Spleen (tissue), 11 donors: Measurements from ENCODE around the gene SULT2B1. TPM values are rescaled to one million over a fixed set of nuclear protein-coding genes. Genes with fewer than 3 reads are reported as not detected.

ENCODE experiments used
- DNase-seq: peaks from one replicate; pipeline ENCODE4 v3.0.0-alpha.2; 2020
- H3K27ac ChIP-seq, 8 donors: fragments of 200-600 bp; sonication (generic) in 7 of 8; 1 replicate in 4 of 8; 2 replicates in 4 of 8; pipeline versions ENCODE4 v1.5.0 to v1.8.0; 2016 to 2021; ENCODE audit warnings: inconsistent platforms in 4 of 8, mild to moderate bottlenecking in 4 of 8, moderate library complexity in 1 of 8
- H3K27me3 ChIP-seq, 7 donors: fragments of 200-600 bp; sonication (generic) in 6 of 7; replicated peaks in 1 of 7; 1 replicate in 4 of 7; 2 replicates in 3 of 7; pipeline versions ENCODE4 v1.5.0 to v1.8.0; 2016 to 2021; ENCODE audit warnings: inconsistent platforms in 3 of 7, mild to moderate bottlenecking in 1 of 7
- H3K36me3 ChIP-seq, 6 donors: fragments of 200-600 bp; sonication (generic) in 5 of 6; 1 replicate in 4 of 6; 2 replicates in 2 of 6; pipeline versions ENCODE4 v1.5.0 to v1.8.0; 2016 to 2021; ENCODE audit warnings: inconsistent platforms in 2 of 6
- H3K4me1 ChIP-seq, 6 donors: fragments of 200-600 bp; sonication (generic) in 5 of 6; 1 replicate in 3 of 6; 2 replicates in 3 of 6; pipeline versions ENCODE4 v1.5.0 to v1.8.0; 2016 to 2021; ENCODE audit warnings: inconsistent platforms in 3 of 6
- H3K4me3 ChIP-seq, 8 donors: fragments of 200-600 bp; sonication (generic) in 7 of 8; 1 replicate in 4 of 8; 2 replicates in 4 of 8; pipeline versions ENCODE4 v1.5.0 to v1.8.0; 2016 to 2021; ENCODE audit warnings: inconsistent platforms in 4 of 8, mild to moderate bottlenecking in 4 of 8, moderate library complexity in 2 of 8
- H3K9me3 ChIP-seq, 8 donors: fragments of 200-600 bp; sonication (generic) in 7 of 8; 1 replicate in 4 of 8; 2 replicates in 4 of 8; pipeline versions ENCODE4 v1.5.0 to v1.8.0; 2016 to 2021; ENCODE audit warnings: inconsistent platforms in 4 of 8
- CTCF ChIP-seq, 11 experiments: fragments of 200-600 bp in 7 of 11; fragments of 450-650 bp in 4 of 11; sonication (generic) in 4 of 11; IDR thresholded peaks in 8 of 11; conservative IDR thresholded peaks in 3 of 11; 1 replicate in 7 of 11; 2 replicates in 4 of 11; pipeline versions ENCODE4 v1.4.0 to v1.8.0; 2016 to 2021; ENCODE audit warnings: antibody characterized with exemption in 11 of 11, inconsistent platforms in 4 of 11, mild to moderate bottlenecking in 1 of 11
- POLR2A ChIP-seq, 3 donors: fragments of 450-650 bp; IDR thresholded peaks; one replicate each; pipeline ENCODE4 v1.5.1; 2017; ENCODE audit warnings: antibody characterized with exemption in 3 of 3, mild to moderate bottlenecking in 1 of 3
- POLR2AphosphoS5 ChIP-seq, 3 donors: sonication (generic); formaldehyde crosslinking; IDR thresholded peaks; one replicate each; pipeline ENCODE4 v1.5.1; 2017; ENCODE audit warnings: antibody characterized with exemption in 3 of 3
- WGBS, 5 donors: extraction: QIAGEN DNeasy Blood & Tissue Kit in 3 of 5; methylation state at CpG; one replicate each; pipeline versions ENCODE4 v1.1.5 to v1.1.7; 2013 to 2018; 5-methylcytosine and 5-hydroxymethylcytosine counted together
- intact Hi-C: fragments of 100-400 bp; cut with DNase I; formaldehyde crosslinking; loops from one replicate; pipeline ENCODE4 v1.15.0; 2023; ENCODE audit warnings: low total_unique reads
- polyA plus RNA-seq, 3 donors: library from polyadenylated mRNA; stranded (reverse); fragments of 200-250 nt; gene quantifications; one replicate each; pipeline ENCODE4 v1.2.1, GENCODE V29; 2013
- total RNA-seq, 7 donors: library from RNA; depleted of rRNA in 3 of 7; stranded (reverse); fragments of >200 nt in 3 of 7; fragmentation: NEBNext Ultra II Directional in 4 of 7; extraction: Animal tissue kit (Norgen Biotek cat#: 25700) in 4 of 7; gene quantifications; one replicate each; pipeline versions ENCODE4 v1.1.0 to v1.2.1, GENCODE V29; 2016 to 2021
- donor health status: healthy with polysubstance abuse.
- donor health status: DM: no; HTN: no; CAD: no; lungs with moderate emphysema.
- donor health status: DM: no; HTN: no; CAD: no.
- donor health status: Bipolar disorder and iron deficiency.
- donor health status: healthy.
- donor health status: DM: no; HTN: no; CAD: no.
- donor health status: DM: yes; HTN: yes; CAD: no.

SULT2B1 gene
- total and polyA plus RNA-seq, 10 donors = 0.12 to 0.58 TPM; not detected in 8

- Histone ChIP-seq H3K36me3 (no peaks in the 10 kb centered on the region), H3K27me3 (peaks cover 0 to 38% (median 6%) of the 10 kb centered on the region in 7 donors), H3K27ac (no peak overlapping the region), H3K9me3 (no peaks in the 10 kb centered on the region), H3K4me1 (no peaks in the 10 kb centered on the region), H3K4me3 (no peak overlapping the region)
- WGBS, 5 donors = 11 to 52% (median 33%) methylated on average over 9 to 19 of the region's 19 CpGs
- no peak for TF ChIP-seq POLR2A (IDR thresholded peaks at IDR 0.05)
- TF ChIP-seq CTCF (IDR thresholded peaks at IDR 0.05 in 8 of 11, conservative IDR thresholded peaks at IDR 0.05 in 3 of 11) = no peak
- TF ChIP-seq POLR2AphosphoS5 (IDR thresholded peaks at IDR 0.05) = peak in 2 of 3 donors; percentile 27 to 55
- intact Hi-C loops = no loop called here
- no peak for DNase-seq
These were observed 16.4 kb downstream of the SULT2B1 start for GRCh38 chr19:48568345-48568886.

GRCh38 chr19:48569814-48570213, 17.8 kb downstream of the SULT2B1 start:
- H3K27me3 ChIP-seq = peaks cover 0 to 38% (median 6%) of the 10 kb centered on the region in 7 donors
- no peak for TF ChIP-seq CTCF (IDR thresholded peaks at IDR 0.05 in 8 of 11, conservative IDR thresholded peaks at IDR 0.05 in 3 of 11)
- TF ChIP-seq POLR2AphosphoS5 (IDR thresholded peaks at IDR 0.05) = no peak
- no peak for TF ChIP-seq POLR2A (IDR thresholded peaks at IDR 0.05)
- DNase-seq = no peak
- H3K9me3 ChIP-seq = no peaks in the 10 kb centered on the region
- 62 to 81% (median 67%) methylated on average over 9 to 11 of the region's 11 CpGs for WGBS, 5 donors
- intact Hi-C loops = no loop called here
- no peak overlapping the region for H3K27ac ChIP-seq
- peaks cover 0 to 5% (median 0%) of the 10 kb centered on the region in 6 donors for H3K4me1 ChIP-seq
- no peak overlapping the region for H3K4me3 ChIP-seq
- H3K36me3 ChIP-seq = no peaks in the 10 kb centered on the region

- no peak for TF ChIP-seq CTCF (IDR thresholded peaks at IDR 0.05 in 8 of 11, conservative IDR thresholded peaks at IDR 0.05 in 3 of 11)
- TF ChIP-seq POLR2A (IDR thresholded peaks at IDR 0.05) = no peak
- TF ChIP-seq POLR2AphosphoS5 (IDR thresholded peaks at IDR 0.05) = no peak
- intact Hi-C loops = no loop called here
These were observed 19.6 kb downstream of the SULT2B1 start for GRCh38 chr19:48571378-48572162.

GRCh38 chr19:48573163-48573505, 21.2 kb downstream of the SULT2B1 start:
- H3K9me3 ChIP-seq = no peaks in the 10 kb centered on the region
- H3K27me3 ChIP-seq = peaks cover 0 to 20% (median 6%) of the 10 kb centered on the region in 7 donors
- no peaks in the 10 kb centered on the region for H3K36me3 ChIP-seq
- 71 to 91% (median 86%) methylated on average over 12 of the region's 12 CpGs for WGBS, 5 donors
- H3K27ac ChIP-seq = no peak overlapping the region
- TF ChIP-seq POLR2AphosphoS5 (IDR thresholded peaks at IDR 0.05) (no peak), CTCF (IDR thresholded peaks at IDR 0.05 in 8 of 11, conservative IDR thresholded peaks at IDR 0.05 in 3 of 11) (no peak), POLR2A (IDR thresholded peaks at IDR 0.05) (no peak)
- DNase-seq = no peak
- intact Hi-C loops = no loop called here
- H3K4me3 ChIP-seq = no peak overlapping the region
- peaks cover 0 to 6% (median 0%) of the 10 kb centered on the region in 6 donors for H3K4me1 ChIP-seq

More at GRCh38 chr19:48571378-48572162, 19.6 kb downstream of the SULT2B1 start:
- Histone ChIP-seq H3K27ac (no peak overlapping the region), H3K36me3 (no peaks in the 10 kb centered on the region), H3K9me3 (no peaks in the 10 kb centered on the region), H3K4me1 (peaks cover 0 to 6% (median 0%) of the 10 kb centered on the region in 6 donors), H3K4me3 (no peak overlapping the region), H3K27me3 (peaks cover 0 to 35% (median 6%) of the 10 kb centered on the region in 7 donors)
- DNase-seq = no peak
- WGBS, 5 donors = 69 to 85% (median 77%) methylated on average over 5 of the region's 5 CpGs
